H1 (cell line): ENCODE measurements around the gene ZBED4. TPM values are rescaled to one million over a fixed set of nuclear protein-coding genes. Genes with fewer than 3 reads are reported as not detected.

Source experiments
- ASH2L ChIP-seq: fragments of 200-600, 300-600 bp; sonication (generic); IDR thresholded peaks from one replicate; pipeline ENCODE4 v1.7.1; 2017; ENCODE audit warnings: low read length
- ATF2 ChIP-seq: IDR thresholded peaks from 2 replicates; pipeline ENCODE4 v1.6.1; 2012; ENCODE audit warnings: low read length, inconsistent platforms
- CEBPB ChIP-seq: IDR thresholded peaks from 2 replicates; pipeline ENCODE4 v1.6.1; 2012; ENCODE audit warnings: low read depth, low read length
- KDM1A ChIP-seq: fragments of 200-600, 300-600 bp; sonication (generic); IDR thresholded peaks from 2 replicates; pipeline ENCODE4 v1.7.1; 2016; ENCODE audit warnings: mild to moderate bottlenecking, low read length, borderline replicate concordance
- KDM5A ChIP-seq: fragments of 200-600 bp; IDR thresholded peaks from 2 replicates; pipeline ENCODE4 v1.7.1; 2012; ENCODE audit warnings: mild to moderate bottlenecking, low read length, inconsistent platforms, mixed read lengths
- MAFK ChIP-seq: IDR thresholded peaks from 2 replicates; pipeline ENCODE4 v1.6.1; 2012; ENCODE audit warnings: low read depth, mild to moderate bottlenecking, improper control_type of control experiment, low read length
- TAF7 ChIP-seq: optimal IDR thresholded peaks from 2 replicates; pipeline ENCODE3; 2011; ENCODE audit warnings: low read depth, mild to moderate bottlenecking, inconsistent platforms, low read length, moderate library complexity, borderline replicate concordance
- polyA plus RNA-seq, 7 experiments: library from polyadenylated mRNA; depleted of rRNA in 3 of 7; stranded (reverse) in 5 of 7; unstranded in 2 of 7; fragments of >200 nt in 5 of 7; fragments of 200-250 nt in 2 of 7; gene quantifications; 1 replicate in 5 of 7; 2 replicates in 1 of 7; 4 replicates in 1 of 7; pipeline versions ENCODE4 v1.2.1 to v1.2.3, GENCODE V29; 2011 to 2013; ENCODE audit warnings: missing spikeins in 2 of 7, mixed read lengths in 2 of 7
- total RNA-seq: library from RNA; stranded (reverse); fragmentation: NEBNext Ultra II Directional; extraction: Animal tissue kit (Norgen Biotek cat#: 25700); gene quantifications from 2 replicates; pipeline ENCODE4 v1.2.1, GENCODE V29; 2021

The ZBED4 gene
- total and polyA plus RNA-seq, 2 of the 8 experiments (the other 6 are each of a cell fraction or from before 2014, with no cell fraction given), result 11.0 to 28.3 TPM

GRCh38 chr22:49811020-49811791 is 42.4 kb upstream of the ZBED4 start (continued):
- no peak for TF ChIP-seq ATF2
- TF ChIP-seq CEBPB, result no peak
- TF ChIP-seq MAFK, result no peak
- no peak for TF ChIP-seq KDM5A
- TF ChIP-seq TAF7, result no peak
- no peak for TF ChIP-seq ASH2L
- TF ChIP-seq KDM1A, result no peak
